ENCODE results near the gene GC. TPM values are rescaled to one million over a fixed set of nuclear protein-coding genes. Genes with fewer than 3 reads are reported as not detected.
"Not testable (repeated sequence)": the region's sequence is repeated elsewhere in the genome, so short reads cannot be mapped to it uniquely, and the experiment has no call there.

The GC gene
- total and polyA plus RNA-seq, 8 donors, result 8.0 to 289 (median 30.3) TPM

GRCh38 chr4:71749008-71749594, 34.8 kb downstream of the GC start:
- TF ChIP-seq CTCF (IDR thresholded peaks at IDR 0.05), result no peak
- H3K27me3 ChIP-seq, result no peaks in the 10 kb centered on the region
- no peaks in the 10 kb centered on the region for H3K9me3 ChIP-seq
- intact Hi-C loops (cut with DNase I), result loop anchor here in 1 of 3 donors (10.0 kb wide), 1 partner anchor 536 kb away; no protein-coding TSS in a partner anchor
- no peaks in the 10 kb centered on the region for H3K36me3 ChIP-seq
- no peak for DNase-seq
- H3K4me1 ChIP-seq, result no peaks in the 10 kb centered on the region
- no peak for FAIRE-seq
- no peak overlapping the region for H3K27ac ChIP-seq
- WGBS, 2 donors, result 81 to 89% methylated on average over 4 of the region's 4 CpGs
- no peak for ATAC-seq
- no peak overlapping the region for H3K4me3 ChIP-seq

- H3K4me1 ChIP-seq, result no peaks in the 10 kb centered on the region
- FAIRE-seq (no peak), ATAC-seq (no peak)
Measured at GRCh38 chr4:71746379-71746778, 37.5 kb downstream of the GC start.

GRCh38 chr4:71738782-71739181, 45.1 kb downstream of the GC start:
- H3K4me3 ChIP-seq; intact Hi-C loops (cut with DNase I); ATAC-seq; H3K9me3 ChIP-seq; H3K27me3 ChIP-seq; H3K27ac ChIP-seq; FAIRE-seq; DNase-seq; H3K4me1 ChIP-seq; H3K36me3 ChIP-seq: not testable (repeated sequence)
- 92 to 94% methylated on average over 2 of the region's 2 CpGs for WGBS, 2 donors

More at GRCh38 chr4:71746379-71746778, 37.5 kb downstream of the GC start:
- TF ChIP-seq CTCF (IDR thresholded peaks at IDR 0.05), result no peak
- Histone ChIP-seq H3K36me3 (no peaks in the 10 kb centered on the region), H3K9me3 (no peaks in the 10 kb centered on the region), H3K27ac (no peak overlapping the region), H3K27me3 (no peaks in the 10 kb centered on the region), H3K4me3 (no peak overlapping the region)
- WGBS, 2 donors, result 60 to 74% methylated on average over 3 of the region's 3 CpGs
- intact Hi-C loops (cut with DNase I), result loop anchor here in 1 of 3 donors (10.0 kb wide), 1 partner anchor 538 kb away; no protein-coding TSS in a partner anchor
- DNase-seq, result no peak

GRCh38 chr4:71732706-71733105, 51.2 kb downstream of the GC start:
- Histone ChIP-seq H3K9me3 (no peaks in the 10 kb centered on the region), H3K27me3 (no peaks in the 10 kb centered on the region), H3K4me1 (no peaks in the 10 kb centered on the region), H3K27ac (no peak overlapping the region), H3K4me3 (no peak overlapping the region), H3K36me3 (no peaks in the 10 kb centered on the region)
- FAIRE-seq (peak; percentile 41), DNase-seq (no peak), ATAC-seq (peak in 3 of 4 donors; percentile 48 to 63 (median 61))
- WGBS, 2 donors, result 73 to 75% methylated on average over 2 of the region's 2 CpGs
- intact Hi-C loops (cut with DNase I), result no loop called here
- TF ChIP-seq CTCF (IDR thresholded peaks at IDR 0.05), result peak in 1 of 4 donors; percentile 20

GRCh38 chr4:71732066-71732465, 51.8 kb downstream of the GC start:
- Histone ChIP-seq H3K27me3 (no peaks in the 10 kb centered on the region), H3K9me3 (no peaks in the 10 kb centered on the region), H3K27ac (no peak overlapping the region), H3K36me3 (no peaks in the 10 kb centered on the region), H3K4me1 (no peaks in the 10 kb centered on the region), H3K4me3 (no peak overlapping the region)
- WGBS, 2 donors, result 87 to 95% methylated on average over 1 of the region's 1 CpG
- DNase-seq (no peak), FAIRE-seq (no peak), ATAC-seq (no peak)
- intact Hi-C loops (cut with DNase I), result no loop called here
- TF ChIP-seq CTCF (IDR thresholded peaks at IDR 0.05), result no peak

Measured in pancreas (tissue), 10 donors.